ENCODE data around the gene TFAP2C. TPM values are rescaled to one million over a fixed set of nuclear protein-coding genes. Genes with fewer than 3 reads are reported as not detected.

The TFAP2C gene
- total and polyA plus RNA-seq, 9 of the 15 experiments (the other 6 are each of a cell fraction or from before 2014, with no cell fraction given) = 0.03 to 0.04 TPM; not detected in 7

- ATAC-seq (no peak), DNase-seq (ENCODE audit: extremely low read depth in 1 of 4, low spot score in 3 of 4) (no peak), FAIRE-seq (no peak)
- Histone ChIP-seq H3K4me3 (no peak overlapping the region), H4K20me1 (replicated peaks; ENCODE audit: control insufficient read depth, insufficient read depth, low read length) (no peaks in the 10 kb centered on the region), H3K27me3 (ENCODE audit: control insufficient read depth in 2 of 2, insufficient read depth in 2 of 2, low read length in 2 of 2) (peaks cover 8 to 15% of the 10 kb centered on the region in 2 experiments; a peak in 3 of 5 replicates), H3K9ac (ENCODE audit: insufficient read depth in 1 of 2, low read depth in 2 of 2, low read length in 2 of 2) (no peak overlapping the region), H3K27ac (ENCODE audit: extremely low read depth, low read depth, low read length) (no peak overlapping the region), H3K4me2 (ENCODE audit: insufficient read depth, low read length) (no peak overlapping the region), H3K9me1 (ENCODE audit: control insufficient read depth, insufficient read depth, low read length) (no peaks in the 10 kb centered on the region), H3K36me3 (ENCODE audit: control insufficient read depth, insufficient read depth, low read length) (no peaks in the 10 kb centered on the region), H3K4me1 (replicated peaks in 1 of 2; ENCODE audit: control insufficient read depth in 2 of 2, insufficient read depth in 2 of 2, low read length in 2 of 2) (no peaks in the 10 kb centered on the region), H3K79me2 (ENCODE audit: control insufficient read depth, insufficient read depth, low read length) (no peaks in the 10 kb centered on the region), H3K9me3 (replicated peaks; ENCODE audit: control insufficient read depth, insufficient read depth, low read depth, low read length) (no peaks in the 10 kb centered on the region), H2AFZ (ENCODE audit: low read depth, low read length) (no peak overlapping the region)
- TF ChIP-seq ZBTB49 (CRISPR knock-in tag; IDR thresholded peaks at IDR 0.05; ENCODE audit: borderline replicate concordance) (no peak), PREB (CRISPR knock-in tag; IDR thresholded peaks at IDR 0.05) (no peak), ZBTB9 (CRISPR knock-in tag; IDR thresholded peaks at IDR 0.05) (no peak), TRIM28 (IDR thresholded peaks at IDR 0.05) (no peak)
- BruUV-seq (replicated peaks) = no TSS peak
- POLR2A ChIA-PET = interaction anchor here (0.5 kb wide), 1 partner anchor 39 kb away, joined by 3 read pairs; no protein-coding TSS in a partner anchor
- CTCF ChIA-PET (ENCODE audit: low intra/inter-chr PET ratio) = no interaction called here
- in situ Hi-C loops (cut with MboI) = loop anchor here (25.0 kb wide), 1 partner anchor 1927 kb away; no protein-coding TSS in a partner anchor
- 0% methylated on average over 3 of the region's 3 CpGs for WGBS (ENCODE audit: insufficient coverage, low coverage, missing lambda C conversion rate)
- intact Hi-C loops (cut with micrococcal nuclease) = no loop called here
Measured at GRCh38 chr20:56588996-56589395, 40.1 kb upstream of the TFAP2C start.

Measured in K562 (cell line).